RPMI8226 (cell line): ENCODE results near the gene NPIPB2.

ENCODE experiments used
- DNase-seq: peaks from one replicate; pipeline ENCODE4 v3.0.0-alpha.2; 2015

The NPIPB2 gene

DNA sequence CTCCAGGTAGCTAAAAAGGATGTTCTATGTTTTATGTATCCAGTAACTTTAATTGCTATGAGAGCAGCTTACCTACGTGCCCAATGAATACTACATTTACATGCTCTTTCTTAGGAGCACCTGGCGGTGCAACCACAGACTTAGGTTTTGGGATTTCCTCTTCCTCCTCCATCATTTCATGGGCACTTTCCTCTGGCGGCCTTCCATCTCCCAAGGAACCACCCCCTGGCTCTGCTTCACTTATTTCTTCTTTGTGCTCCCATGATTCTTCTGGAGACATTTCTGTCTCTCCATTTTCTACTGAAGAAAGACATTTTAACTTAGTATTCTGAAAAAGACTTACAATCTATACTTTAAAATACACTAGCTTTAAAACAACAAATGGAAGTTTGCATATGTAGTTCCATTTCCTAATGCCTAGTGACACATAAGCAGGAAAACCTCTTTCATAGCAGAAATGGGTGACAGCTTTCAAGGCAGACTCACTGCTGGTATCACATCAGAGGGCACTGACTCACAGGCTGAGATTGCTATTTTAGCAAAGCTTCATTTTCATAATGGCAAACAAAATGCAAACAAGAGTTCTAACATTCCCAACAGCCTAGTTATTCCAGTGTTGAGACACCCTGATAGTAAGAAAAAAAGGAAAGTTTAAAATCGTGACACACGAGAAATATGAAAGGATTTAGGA, 45.2 kb downstream of the NPIPB2 start:
- DNase-seq = no peak

- no peak for DNase-seq
Observed at GRCh38 chr16:11893571-11893970, 48.3 kb downstream of the NPIPB2 start.

GRCh38 chr16:11892761-11893160, 49.1 kb downstream of the NPIPB2 start:
- DNase-seq = no peak

GRCh38 chr16:11890231-11890965, 51.4 kb downstream of the NPIPB2 start:
- no peak for DNase-seq

GRCh38 chr16:11886881-11887280, 55.0 kb downstream of the NPIPB2 start:
- no peak for DNase-seq

GRCh38 chr16:11884035-11884434, 57.8 kb downstream of the NPIPB2 start:
- no peak for DNase-seq

DNA sequence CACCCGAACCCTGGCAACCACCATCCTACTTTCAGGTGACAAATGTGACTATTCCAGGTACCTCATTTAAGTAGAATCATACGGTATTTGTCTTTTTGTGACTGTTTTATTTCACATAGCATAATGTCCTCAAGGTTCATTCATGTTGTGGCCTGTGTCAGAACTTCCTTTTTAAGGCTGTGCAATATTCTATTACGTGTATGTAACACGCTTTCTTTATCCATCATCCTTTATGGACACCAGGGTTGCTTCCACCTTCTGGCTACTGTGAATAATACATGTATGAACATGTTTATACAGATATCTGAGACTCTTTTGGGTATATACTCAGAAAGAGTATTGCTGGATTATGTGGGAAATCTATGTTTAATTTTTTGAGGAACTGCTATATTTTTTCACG, 61.8 kb downstream of the NPIPB2 start:
- no peak for DNase-seq

DNA sequence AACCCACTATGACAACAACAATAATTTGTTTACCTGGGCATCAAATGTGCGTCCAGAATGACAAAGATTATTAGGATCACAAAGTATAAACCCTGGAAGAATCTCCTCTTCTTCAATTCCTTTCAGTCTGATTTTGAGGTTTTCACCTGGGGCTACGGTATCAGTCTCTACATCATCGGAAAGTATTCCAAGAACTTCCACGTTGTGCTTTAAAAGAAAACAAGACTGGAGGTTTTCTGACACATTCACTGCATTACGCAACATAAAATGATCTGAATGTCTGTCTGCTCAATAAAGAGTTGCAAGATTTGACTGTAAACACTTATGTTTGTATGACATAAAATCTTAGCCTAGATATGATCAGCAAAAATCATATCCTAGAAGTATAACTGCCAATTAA, 64.5 kb downstream of the NPIPB2 start:
- DNase-seq = no peak
